Inflammatory macrophage treated with lipopolysaccharide for 4 hours (primary cell): ENCODE data around the gene C9.
"Not testable (repeated sequence)": the region's sequence is repeated elsewhere in the genome, so short reads cannot be mapped to it uniquely, and the experiment has no call there.

Experiments
- DNase-seq: peaks from one replicate; pipeline ENCODE4 v3.0.0-alpha.2; 2020

C9 gene

GRCh38 chr5:39255406-39255805 is 108.9 kb downstream of the C9 start:
- DNase-seq, result no peak

GRCh38 chr5:39254671-39255070 is 109.6 kb downstream of the C9 start:
- no peak for DNase-seq

GRCh38 chr5:39253196-39253595 is 111.1 kb downstream of the C9 start:
- no peak for DNase-seq

GRCh38 chr5:39249564-39250274 is 114.6 kb downstream of the C9 start:
- DNase-seq, result peak; percentile 41

GRCh38 chr5:39249069-39249468 is 115.2 kb downstream of the C9 start:
- DNase-seq, result no peak

GRCh38 chr5:39240750-39241149 is 123.5 kb downstream of the C9 start:
- no peak for DNase-seq

GRCh38 chr5:39238366-39239105 is 125.8 kb downstream of the C9 start:
- DNase-seq, result no peak

- no peak for DNase-seq
Measured at GRCh38 chr5:39236718-39237117, 127.6 kb downstream of the C9 start.

GRCh38 chr5:39235648-39236047 is 128.6 kb downstream of the C9 start:
- no peak for DNase-seq

- not testable (repeated sequence) for DNase-seq
Measured at GRCh38 chr5:39234494-39234893, 129.8 kb downstream of the C9 start.
